GM12878 (cell line): ENCODE measurements around the gene PIGU. TPM values are rescaled to one million over a fixed set of nuclear protein-coding genes. Genes with fewer than 3 reads are reported as not detected.

Experiments used
- ATAC-seq: fragments of 200-7000 bp; cut with Tn5 transposase; 3 replicates; pipeline ENCODE4 v1.9.1; 2020; ENCODE audit warnings: mild to moderate bottlenecking, moderate library complexity
- BruUV-seq: library from RNA; stranded (reverse); fragments of 400-500 nt; replicated peaks from 2 replicates; lab custom pipeline; 2021; lab: Mats Ljungman, UMichigan
- CTCF ChIA-PET: fragments of 300-600 bp; sonication (Branson Sonifier 250); formaldehyde crosslinking; extraction: SDS; loops from one replicate; lab custom pipeline; 2021; ENCODE audit warnings: inconsistent platforms; lab: Yijun Ruan, JAX
- POLR2A ChIA-PET: fragments of 350-600 bp; formaldehyde crosslinking; extraction: SDS; loops from one replicate; lab custom pipeline; 2021; ENCODE audit warnings: inconsistent platforms; lab: Charles Lee
- RAD21 ChIA-PET: fragments of 300-600 bp; sonication (Branson Sonifier 250); formaldehyde crosslinking; loops from one replicate; lab custom pipeline; 2023; ENCODE audit warnings: antibody characterized with exemption; ENCODE audit not compliant: unreplicated experiment; lab: Charles Lee
- SMC1A ChIA-PET: fragments of 300-600 bp; sonication (Branson Sonifier 250); formaldehyde crosslinking; loops from one replicate; lab custom pipeline; 2023; ENCODE audit not compliant: unreplicated experiment, uncharacterized antibody; lab: Charles Lee
- DNase-seq: peaks from one replicate; pipeline ENCODE4 v3.0.0-alpha.2; 2011; ENCODE audit warnings: low read depth, low spot score
- FAIRE-seq: peaks from 3 replicates; lab custom pipeline; 2011; peaks lifted over from hg19 to GRCh38; lab: Jason Lieb, UNC
- H2AFZ ChIP-seq: 2 replicates; pipeline ENCODE4 v1.6.0; 2011; ENCODE audit warnings: low read depth, low read length, control low read depth; ENCODE audit not compliant: control insufficient read depth
- H3K27ac ChIP-seq: 2 replicates; pipeline ENCODE4 v1.5.1; 2011; ENCODE audit warnings: control low read depth; ENCODE audit not compliant: control insufficient read depth, insufficient read depth
- H3K27me3 ChIP-seq, 2 experiments: replicated peaks in 1 of 2; 2 replicates each; pipeline versions ENCODE4 v1.6.0 to v1.6.1; 2011; ENCODE audit warnings: low read length in 1 of 2; ENCODE audit not compliant: control insufficient read depth in 2 of 2, insufficient read depth in 2 of 2
- H3K36me3 ChIP-seq, 2 experiments: 2 replicates each; pipeline ENCODE4 v1.5.1; 2011; ENCODE audit warnings: low read length in 1 of 2; ENCODE audit not compliant: control insufficient read depth in 2 of 2, insufficient read depth in 2 of 2
- H3K4me1 ChIP-seq: 2 replicates; pipeline ENCODE4 v1.6.1; 2011; ENCODE audit warnings: mild to moderate bottlenecking, low read length, moderate library complexity, mixed read lengths; ENCODE audit not compliant: control insufficient read depth, insufficient read depth
- H3K4me2 ChIP-seq: 2 replicates; pipeline ENCODE4 v1.6.0; 2011; ENCODE audit warnings: control low read depth; ENCODE audit not compliant: control insufficient read depth, insufficient read depth
- H3K4me3 ChIP-seq: fragments of 200-600 bp; sonication (generic); 2 replicates; pipeline ENCODE4 v1.5.1; 2016
- H3K79me2 ChIP-seq: 2 replicates; pipeline ENCODE4 v1.6.0; 2011; ENCODE audit warnings: low read length; ENCODE audit not compliant: control insufficient read depth, insufficient read depth
- H3K9ac ChIP-seq: 2 replicates; pipeline ENCODE4 v1.8.0; 2011; ENCODE audit warnings: low read length, control low read depth, mixed read lengths; ENCODE audit not compliant: control insufficient read depth, insufficient read depth
- H3K9me3 ChIP-seq: replicated peaks from 3 replicates; pipeline ENCODE4 v1.5.1; 2011; ENCODE audit warnings: mild to moderate bottlenecking, low read length; ENCODE audit not compliant: control insufficient read depth, insufficient read depth
- H4K20me1 ChIP-seq: 2 replicates; pipeline ENCODE4 v1.6.0; 2011; ENCODE audit not compliant: control insufficient read depth, insufficient read depth
- NR2F1 ChIP-seq: fragments of 450-650 bp; conservative IDR thresholded peaks from 2 replicates; pipeline ENCODE4 v1.6.1; 2017; ENCODE audit warnings: mild to moderate bottlenecking
- POU2F2 ChIP-seq: IDR thresholded peaks from 3 replicates; pipeline ENCODE4 v1.6.1; 2011; ENCODE audit warnings: low read depth, mild to moderate bottlenecking, low read length, borderline replicate concordance
- RAD21 ChIP-seq: IDR thresholded peaks from 2 replicates; pipeline ENCODE4 v1.6.1; 2011; ENCODE audit warnings: mild to moderate bottlenecking, low read depth, low read length, moderate library complexity; ENCODE audit not compliant: insufficient read depth
- SMC3 ChIP-seq: IDR thresholded peaks from 2 replicates; pipeline ENCODE4 v1.6.1; 2011; ENCODE audit warnings: low read length, improper control_type of control experiment, borderline replicate concordance
- YY1 ChIP-seq: IDR thresholded peaks from 2 replicates; pipeline ENCODE4 v1.6.1; 2011; ENCODE audit warnings: low read depth, mild to moderate bottlenecking, low read length
- WGBS: methylation state at CpG from one replicate; pipeline ENCODE4 v1.1.6; 2016; ENCODE audit warnings: low lambda C conversion rate; ENCODE audit not compliant: insufficient replicate concordance, insufficient coverage; ENCODE audit errors: missing lambda C conversion rate; 5-methylcytosine and 5-hydroxymethylcytosine counted together
- in situ Hi-C: fragments of 300-500 bp; cut with MboI; formaldehyde crosslinking; loops from 9 replicates; pipeline ENCODE4 v1.14.3; 2018; ENCODE audit warnings: mixed read lengths
- intact Hi-C: fragments of 100-400 bp; cut with micrococcal nuclease; formaldehyde crosslinking; loops from one replicate; pipeline ENCODE4 v1.14.2; 2022; ENCODE audit not compliant: unreplicated experiment
- polyA plus RNA-seq, 11 experiments: library from polyadenylated mRNA; depleted of rRNA in 4 of 11; unstranded in 6 of 11; stranded (reverse) in 5 of 11; fragments of >200 nt; fragmentation: Nextera tagmentation in 4 of 11; fragmentation: Illumina TruSeq in 1 of 11; extraction: Ambion mirVana in 4 of 11; extraction: Trizol in 1 of 11; gene quantifications; 1 replicate in 1 of 11; 2 replicates in 10 of 11; pipeline versions ENCODE4 v1.2.1 to v1.2.3, GENCODE V29; 2011 to 2016; ENCODE audit warnings: inconsistent platforms in 2 of 11, missing spikeins in 2 of 11, low read depth in 1 of 11
- total RNA-seq, 4 experiments: library from RNA; depleted of rRNA in 3 of 4; stranded (reverse); fragments of >200 nt in 3 of 4; fragmentation: Illumina TruSeq in 1 of 4; extraction: Trizol in 1 of 4; gene quantifications; 2 replicates each; pipeline versions ENCODE4 v1.2.1 to v1.2.3, GENCODE V29; 2013 to 2021
- TF ChIP-seq, protein P1 (sequence below), 3 experiments: IDR thresholded peaks in 2 of 3; conservative IDR thresholded peaks in 1 of 3; 2 replicates each; pipeline ENCODE4 v1.5.1; 2011; ENCODE audit warnings: low read depth in 3 of 3, low read length in 3 of 3, mild to moderate bottlenecking in 3 of 3, control low read depth in 2 of 3, moderate library complexity in 2 of 3, inconsistent platforms in 1 of 3, mixed read lengths in 1 of 3; ENCODE audit not compliant: control insufficient read depth in 2 of 3, insufficient read depth in 1 of 3; ENCODE audit errors: extremely low read depth in 1 of 3
- TF ChIP-seq, protein P2 (sequence below): IDR thresholded peaks from 2 replicates; pipeline ENCODE4 v1.6.1; 2012; ENCODE audit warnings: low read depth, low read length, improper control_type of control experiment

Gene PIGU
- total and polyA plus RNA-seq, 10 of the 15 experiments (the other 5 are each of a cell fraction or from before 2014, with no cell fraction given): 4.1 to 88.2 (median 25.0) TPM

- no peaks in the 10 kb centered on the region for H3K79me2 ChIP-seq
- no peaks in the 10 kb centered on the region for H3K27me3 ChIP-seq
- H3K4me2 ChIP-seq: no peak overlapping the region
- ChIA-PET CTCF (interaction anchor here (0.5 to 5.7 kb wide), 26 partner anchors 8 to 837 kb away, joined by 3 to 93 read pairs (median 4); partner anchors contain the start of genes DYNLRB1 and TP53INP2), SMC1A (interaction anchor here (0.7 to 5.7 kb wide), 8 partner anchors 8 to 230 kb away, joined by 3 to 50 read pairs (median 4); partner anchors contain the start of gene TP53INP2), POLR2A (interaction anchor here (0.6 kb wide), 1 partner anchor 231 kb away, joined by 3 read pairs; no protein-coding TSS in a partner anchor), RAD21 (interaction anchor here (0.6 to 5.7 kb wide), 9 partner anchors 21 to 348 kb away, joined by 3 to 35 read pairs (median 5); no protein-coding TSS in a partner anchor)
- H3K36me3 ChIP-seq: peaks cover 18 to 28% of the 10 kb centered on the region in 2 experiments; a peak in 3 of 4 replicates
- DNase-seq (no peak), ATAC-seq (peak; percentile 85), FAIRE-seq (peak; percentile 93)
- H3K27ac ChIP-seq: no peak overlapping the region
- H4K20me1 ChIP-seq: no peaks in the 10 kb centered on the region
- TF ChIP-seq POU2F2: no peak
- TF ChIP-seq RAD21: peak; percentile 69
- TF ChIP-seq YY1: peak; percentile 66
- TF ChIP-seq, protein P1, sequence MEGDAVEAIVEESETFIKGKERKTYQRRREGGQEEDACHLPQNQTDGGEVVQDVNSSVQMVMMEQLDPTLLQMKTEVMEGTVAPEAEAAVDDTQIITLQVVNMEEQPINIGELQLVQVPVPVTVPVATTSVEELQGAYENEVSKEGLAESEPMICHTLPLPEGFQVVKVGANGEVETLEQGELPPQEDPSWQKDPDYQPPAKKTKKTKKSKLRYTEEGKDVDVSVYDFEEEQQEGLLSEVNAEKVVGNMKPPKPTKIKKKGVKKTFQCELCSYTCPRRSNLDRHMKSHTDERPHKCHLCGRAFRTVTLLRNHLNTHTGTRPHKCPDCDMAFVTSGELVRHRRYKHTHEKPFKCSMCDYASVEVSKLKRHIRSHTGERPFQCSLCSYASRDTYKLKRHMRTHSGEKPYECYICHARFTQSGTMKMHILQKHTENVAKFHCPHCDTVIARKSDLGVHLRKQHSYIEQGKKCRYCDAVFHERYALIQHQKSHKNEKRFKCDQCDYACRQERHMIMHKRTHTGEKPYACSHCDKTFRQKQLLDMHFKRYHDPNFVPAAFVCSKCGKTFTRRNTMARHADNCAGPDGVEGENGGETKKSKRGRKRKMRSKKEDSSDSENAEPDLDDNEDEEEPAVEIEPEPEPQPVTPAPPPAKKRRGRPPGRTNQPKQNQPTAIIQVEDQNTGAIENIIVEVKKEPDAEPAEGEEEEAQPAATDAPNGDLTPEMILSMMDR (IDR thresholded peaks at IDR 0.05 in 2 of 3, conservative IDR thresholded peaks at IDR 0.05 in 1 of 3; ENCODE audit: control insufficient read depth in 2 of 3, extremely low read depth in 1 of 3, insufficient read depth in 1 of 3, low read depth in 3 of 3, low read length in 3 of 3): peak; percentile 78 to 92 (median 88)
- TF ChIP-seq, protein P2, sequence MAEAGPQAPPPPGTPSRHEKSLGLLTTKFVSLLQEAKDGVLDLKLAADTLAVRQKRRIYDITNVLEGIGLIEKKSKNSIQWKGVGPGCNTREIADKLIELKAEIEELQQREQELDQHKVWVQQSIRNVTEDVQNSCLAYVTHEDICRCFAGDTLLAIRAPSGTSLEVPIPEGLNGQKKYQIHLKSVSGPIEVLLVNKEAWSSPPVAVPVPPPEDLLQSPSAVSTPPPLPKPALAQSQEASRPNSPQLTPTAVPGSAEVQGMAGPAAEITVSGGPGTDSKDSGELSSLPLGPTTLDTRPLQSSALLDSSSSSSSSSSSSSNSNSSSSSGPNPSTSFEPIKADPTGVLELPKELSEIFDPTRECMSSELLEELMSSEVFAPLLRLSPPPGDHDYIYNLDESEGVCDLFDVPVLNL: no peak
- TF ChIP-seq SMC3: peak; percentile 84
- TF ChIP-seq NR2F1: peak; percentile 72
- no peaks in the 10 kb centered on the region for H3K9me3 ChIP-seq
- peaks cover 4% of the 10 kb centered on the region; the same call in 1 of the 2 replicates for H3K4me1 ChIP-seq
- no TSS peak for BruUV-seq
- no peak overlapping the region for H3K4me3 ChIP-seq
- in situ Hi-C loops (loop anchor here (5.0 kb wide), 1 partner anchor 229 kb away; no protein-coding TSS in a partner anchor), intact Hi-C loops (loop anchor here (1.0 to 5.0 kb wide), 2 partner anchors 170 to 229 kb away; no protein-coding TSS in a partner anchor)
- WGBS: 47% methylated on average over 5 of the region's 5 CpGs
- no peak overlapping the region for H2AFZ ChIP-seq
- no peak overlapping the region for H3K9ac ChIP-seq
Measured at GRCh38 chr20:34538671-34539123, 138.2 kb downstream of the PIGU start.
